GM18951 (cell line): ENCODE results near the gene PLEKHB2.
A peak's percentile ranks its signal among the peaks of the same experiment; 100 is the strongest.
"Not testable (repeated sequence)": the region's sequence is repeated elsewhere in the genome, so short reads cannot be mapped to it uniquely, and the experiment has no call there.

ENCODE experiments used
- POLR2A ChIP-seq: IDR thresholded peaks from 4 replicates; pipeline ENCODE4 v1.6.1; 2011; ENCODE audit warnings: mild to moderate bottlenecking; ENCODE audit not compliant: insufficient read length, insufficient read depth; ENCODE audit errors: extremely low read depth
- in situ Hi-C: fragments of 300-500 bp; cut with MboI; formaldehyde crosslinking; loops from one replicate; pipeline ENCODE4 v1.12.0; 2022; ENCODE audit warnings: low sequenced_read_pairs, mixed read lengths, inconsistent platforms; ENCODE audit not compliant: unreplicated experiment

The PLEKHB2 gene

GRCh38 chr2:131077182-131077846 is 27.8 kb upstream of the PLEKHB2 start:
- in situ Hi-C loops: no loop called here
- no peak for TF ChIP-seq POLR2A

GRCh38 chr2:131077966-131078365 is 27.2 kb upstream of the PLEKHB2 start:
- in situ Hi-C loops: no loop called here
- TF ChIP-seq POLR2A: no peak

GRCh38 chr2:131079931-131080330 is 25.2 kb upstream of the PLEKHB2 start:
- in situ Hi-C loops: not testable (repeated sequence)

GRCh38 chr2:131081190-131081589 is 23.9 kb upstream of the PLEKHB2 start:
- in situ Hi-C loops: no loop called here

GRCh38 chr2:131085646-131086045 is 19.5 kb upstream of the PLEKHB2 start:
- TF ChIP-seq POLR2A: no peak
- in situ Hi-C loops: no loop called here

More at GRCh38 chr2:131081190-131081589, 23.9 kb upstream of the PLEKHB2 start:
- TF ChIP-seq POLR2A: no peak

GRCh38 chr2:131092458-131093005 is 12.6 kb upstream of the PLEKHB2 start:
- in situ Hi-C loops: no loop called here
- TF ChIP-seq POLR2A: no peak

GRCh38 chr2:131093006-131093695 is 12.0 kb upstream of the PLEKHB2 start, which contains the start of gene FAM168B:
FAM168B (minus strand) TSS chr2:131093460; CDS start chr2:131082646, 10,814 bp downstream.
- in situ Hi-C loops: no loop called here
- peak; percentile 93 for TF ChIP-seq POLR2A

- in situ Hi-C loops: no loop called here
- TF ChIP-seq POLR2A: no peak
Measured at GRCh38 chr2:131093696-131094462, 11.3 kb upstream of the PLEKHB2 start.

GRCh38 chr2:131094463-131095281 is 10.5 kb upstream of the PLEKHB2 start:
- TF ChIP-seq POLR2A: no peak
- in situ Hi-C loops: no loop called here

- in situ Hi-C loops: no loop called here
- no peak for TF ChIP-seq POLR2A
Measured at GRCh38 chr2:131103165-131103564, 2.0 kb upstream of the PLEKHB2 start.

GRCh38 chr2:131104487-131105155 is 515 bp upstream of the PLEKHB2 start:
- TF ChIP-seq POLR2A: no peak
- in situ Hi-C loops: no loop called here
